Retinal pigment epithelial cell (primary cell): ENCODE data around the gene SLC5A9.

Experiments
- DNase-seq: peaks from one replicate; pipeline ENCODE4 v3.0.0-alpha.2; 2010; ENCODE audit warnings: low read depth
- H3K4me3 ChIP-seq: 2 replicates; pipeline ENCODE4 v1.5.1; 2011; ENCODE audit warnings: mild to moderate bottlenecking, low read length, control low read depth, moderate library complexity
- CTCF ChIP-seq: conservative IDR thresholded peaks from 2 replicates; pipeline ENCODE4 v1.5.1; 2011; ENCODE audit warnings: low read depth, low read length, control low read depth, inconsistent platforms

Gene SLC5A9

GRCh38 chr1:48221122-48221521 lies 1.4 kb upstream of the SLC5A9 start:
- no peak overlapping the region for H3K4me3 ChIP-seq
- no peak for DNase-seq
- TF ChIP-seq CTCF = no peak

GRCh38 chr1:48221657-48222056 lies 859 bp upstream of the SLC5A9 start:
- TF ChIP-seq CTCF = no peak
- DNase-seq = no peak
- H3K4me3 ChIP-seq = no peak overlapping the region

- TF ChIP-seq CTCF = no peak
- no peak overlapping the region for H3K4me3 ChIP-seq
- no peak for DNase-seq
These were observed 1.1 kb downstream of the SLC5A9 start for GRCh38 chr1:48223366-48224240.

- no peak for TF ChIP-seq CTCF
- DNase-seq = no peak
- H3K4me3 ChIP-seq = no peak overlapping the region
These were observed 2.3 kb downstream of the SLC5A9 start for GRCh38 chr1:48224791-48225190.

GRCh38 chr1:48225579-48225978 lies 3.1 kb downstream of the SLC5A9 start:
- no peak for TF ChIP-seq CTCF
- DNase-seq = no peak
- no peak overlapping the region for H3K4me3 ChIP-seq

GRCh38 chr1:48227165-48228013 lies 4.9 kb downstream of the SLC5A9 start:
- TF ChIP-seq CTCF = no peak
- no peak for DNase-seq
- H3K4me3 ChIP-seq = no peak overlapping the region
